Thyroid gland (tissue), 4 donors: ENCODE data around the gene TK2. TPM values are rescaled to one million over a fixed set of nuclear protein-coding genes. Genes with fewer than 3 reads are reported as not detected.
A peak's percentile ranks its signal among the peaks of the same experiment; 100 is the strongest.
"Not testable (repeated sequence)": the region's sequence is repeated elsewhere in the genome, so short reads cannot be mapped to it uniquely, and the experiment has no call there.

Source experiments
- DNase-seq, 2 donors: peaks; one replicate each; pipeline ENCODE4 v3.0.0-alpha.2; 2019
- H3K27ac ChIP-seq, 3 donors: fragments of 200-600 bp; sonication (generic); 1 replicate in 2 of 3; 2 replicates in 1 of 3; pipeline ENCODE4 v1.5.1; 2016 to 2019; ENCODE audit warnings: mild to moderate bottlenecking in 1 of 3, moderate library complexity in 1 of 3
- H3K27me3 ChIP-seq: fragments of 200-600 bp; sonication (generic); one replicate; pipeline ENCODE4 v1.5.1; 2019
- H3K36me3 ChIP-seq, 2 donors: fragments of 200-600 bp; sonication (generic); one replicate each; pipeline ENCODE4 v1.5.1; 2016 to 2019
- H3K4me1 ChIP-seq, 2 donors: fragments of 200-600 bp; sonication (generic); one replicate each; pipeline ENCODE4 v1.5.1; 2017 to 2019
- H3K4me3 ChIP-seq, 3 donors: fragments of 200-600 bp; sonication (generic); replicated peaks in 1 of 3; 1 replicate in 2 of 3; 2 replicates in 1 of 3; pipeline ENCODE4 v1.5.1; 2016; ENCODE audit warnings: mild to moderate bottlenecking in 1 of 3
- H3K9me3 ChIP-seq: fragments of 200-600 bp; sonication (generic); one replicate; pipeline ENCODE4 v1.5.1; 2017
- CTCF ChIP-seq, 6 experiments: fragments of 200-600 bp in 3 of 6; fragments of 450-650 bp in 3 of 6; sonication (generic) in 3 of 6; IDR thresholded peaks; one replicate each; pipeline ENCODE4 v1.5.1; 2016 to 2019; ENCODE audit warnings: antibody characterized with exemption in 6 of 6, mild to moderate bottlenecking in 2 of 6, inconsistent platforms in 1 of 6, moderate library complexity in 1 of 6
- POLR2A ChIP-seq, 2 donors: fragments of 450-650 bp; IDR thresholded peaks; one replicate each; pipeline ENCODE4 v1.6.1; 2017; ENCODE audit warnings: antibody characterized with exemption in 2 of 2, mild to moderate bottlenecking in 2 of 2, moderate library complexity in 1 of 2
- WGBS, 2 donors: methylation state at CpG; one replicate each; pipeline ENCODE4 v1.1.5; 2017; 5-methylcytosine and 5-hydroxymethylcytosine counted together
- intact Hi-C: fragments of 100-400 bp; cut with DNase I; formaldehyde crosslinking; loops from one replicate; pipeline ENCODE4 v1.15.1; 2023
- total RNA-seq, 4 donors: library from RNA; depleted of rRNA; stranded (reverse); fragments of >200 nt; gene quantifications; one replicate each; pipeline ENCODE4 v1.2.3, GENCODE V29; 2016

Gene TK2
- total RNA-seq, 4 donors from 2014 or later, result 31.6 to 55.5 (median 46.6) TPM

GRCh38 chr16:66503612-66504011 is 46.3 kb downstream of the TK2 start:
- H3K27me3 ChIP-seq, result no peaks in the 10 kb centered on the region
- WGBS, 2 donors, result 91% methylated on average over 3 of the region's 3 CpGs
- no peaks in the 10 kb centered on the region for H3K36me3 ChIP-seq
- H3K27ac ChIP-seq, result peak overlapping the region in 1 of 3 donors; percentile 6
- TF ChIP-seq POLR2A (IDR thresholded peaks at IDR 0.05) (no peak), CTCF (IDR thresholded peaks at IDR 0.05) (no peak)
- intact Hi-C loops, result no loop called here
- DNase-seq, result no peak
- no peaks in the 10 kb centered on the region for H3K9me3 ChIP-seq
- H3K4me3 ChIP-seq, result no peak overlapping the region
- peaks cover 22 to 36% of the 10 kb centered on the region in 2 donors for H3K4me1 ChIP-seq

GRCh38 chr16:66503030-66503429 is 46.9 kb downstream of the TK2 start:
- peak in 1 of 2 donors; percentile 43 for DNase-seq
- Histone ChIP-seq H3K4me3 (no peak overlapping the region), H3K27ac (peak overlapping the region; percentile 31 to 56 (median 55)), H3K9me3 (no peaks in the 10 kb centered on the region), H3K4me1 (peaks cover 17 to 30% of the 10 kb centered on the region in 2 donors), H3K27me3 (no peaks in the 10 kb centered on the region), H3K36me3 (no peaks in the 10 kb centered on the region)
- TF ChIP-seq CTCF (IDR thresholded peaks at IDR 0.05) (no peak), POLR2A (IDR thresholded peaks at IDR 0.05) (no peak)
- 83 to 88% methylated on average over 2 of the region's 2 CpGs for WGBS, 2 donors
- intact Hi-C loops, result no loop called here

DNA sequence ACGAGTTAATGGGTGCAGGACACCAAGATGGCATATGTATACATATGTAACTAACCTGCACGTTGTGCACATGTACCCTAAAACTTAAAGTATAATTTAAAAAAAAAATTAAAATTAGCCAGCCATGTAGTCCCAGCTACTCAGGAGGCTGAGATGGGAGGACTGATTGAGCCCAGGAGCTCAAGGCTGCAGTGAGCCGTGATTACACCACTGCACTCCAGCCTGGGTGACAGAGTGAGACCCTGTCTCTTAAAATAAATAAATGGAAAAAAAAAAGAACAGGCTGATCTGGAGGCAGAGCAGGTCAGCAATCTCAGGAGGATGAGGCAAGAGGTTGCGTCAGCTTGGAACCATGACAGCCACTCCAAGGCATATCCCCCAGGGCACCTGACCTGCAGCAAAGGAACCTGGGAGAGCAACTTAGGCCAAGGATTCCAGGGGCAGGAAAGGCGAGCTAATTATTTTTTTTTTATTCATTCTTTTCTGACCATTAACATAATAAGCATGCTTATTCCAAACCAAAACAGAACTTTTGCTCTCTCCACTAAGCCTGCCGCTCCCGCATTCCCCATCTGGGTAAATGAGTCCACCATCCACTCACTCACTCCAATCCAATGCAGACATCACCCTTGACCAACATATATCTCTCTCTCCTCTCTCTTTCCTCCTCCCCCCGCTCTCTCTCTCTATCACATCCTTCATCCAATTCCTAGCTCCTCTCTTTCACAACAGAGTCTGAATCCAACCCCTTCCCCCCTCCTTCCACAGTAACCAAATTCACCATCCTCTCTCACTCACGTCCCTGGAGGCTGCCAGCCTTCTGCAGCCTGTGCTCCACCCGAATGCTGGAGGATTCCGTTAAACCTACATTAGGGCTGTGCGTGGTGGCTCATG is 47.7 kb downstream of the TK2 start:
- Histone ChIP-seq H3K4me1 (peaks cover 11 to 23% of the 10 kb centered on the region in 2 donors), H3K9me3 (no peaks in the 10 kb centered on the region), H3K4me3 (no peak overlapping the region), H3K27me3 (no peaks in the 10 kb centered on the region), H3K36me3 (no peaks in the 10 kb centered on the region), H3K27ac (peak overlapping the region; percentile 31 to 56 (median 55))
- peak; percentile 64 to 71 for DNase-seq
- TF ChIP-seq POLR2A (IDR thresholded peaks at IDR 0.05), result no peak
- TF ChIP-seq CTCF (IDR thresholded peaks at IDR 0.05), result no peak
- WGBS, 2 donors, result 76 to 78% methylated on average over 12 of the region's 12 CpGs
- intact Hi-C loops, result no loop called here

- peaks cover 11 to 23% of the 10 kb centered on the region in 2 donors for H3K4me1 ChIP-seq
- H3K4me3 ChIP-seq, H3K36me3 ChIP-seq, H3K9me3 ChIP-seq, intact Hi-C loops, H3K27ac ChIP-seq, H3K27me3 ChIP-seq, DNase-seq: not testable (repeated sequence)
- 96 to 100% methylated on average over 2 to 4 of the region's 4 CpGs for WGBS, 2 donors
These were observed 48.4 kb downstream of the TK2 start for GRCh38 chr16:66501563-66501962.

DNA sequence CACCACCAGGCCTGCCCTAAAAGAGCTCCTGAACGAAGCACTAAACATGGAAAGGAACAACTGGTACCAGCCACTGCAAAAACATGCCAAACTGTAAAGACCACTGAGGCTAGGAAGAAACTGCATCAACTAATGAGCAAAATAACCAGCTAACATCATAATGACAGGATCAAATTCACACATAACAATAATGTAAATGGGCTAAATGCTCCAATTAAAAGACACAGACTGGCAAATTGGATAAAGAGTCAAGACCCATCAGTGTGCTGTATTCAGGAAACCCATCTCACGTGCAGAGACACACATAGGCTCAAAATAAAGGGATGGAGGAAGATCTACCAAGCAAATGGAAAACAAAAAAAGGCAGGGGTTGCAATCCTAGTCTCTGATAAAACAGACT is 52.0 kb downstream of the TK2 start:
- WGBS, 2 donors, result 96 to 97% methylated on average over 2 of the region's 2 CpGs
- H3K27me3 ChIP-seq, H3K27ac ChIP-seq, H3K9me3 ChIP-seq, DNase-seq, H3K36me3 ChIP-seq, intact Hi-C loops, H3K4me3 ChIP-seq, H3K4me1 ChIP-seq: not testable (repeated sequence)

- intact Hi-C loops, H3K4me1 ChIP-seq, H3K9me3 ChIP-seq, H3K27me3 ChIP-seq, DNase-seq, H3K36me3 ChIP-seq, H3K27ac ChIP-seq, H3K4me3 ChIP-seq: not testable (repeated sequence)
- WGBS, 2 donors, result 100% methylated on average over 3 to 9 of the region's 10 CpGs
These were observed 53.7 kb downstream of the TK2 start for GRCh38 chr16:66496226-66496625.
